K562 (cell line): ENCODE measurements around the gene IPO7. TPM values are rescaled to one million over a fixed set of nuclear protein-coding genes. Genes with fewer than 3 reads are reported as not detected.

Source experiments
- BCL6 ChIP-seq: fragments of 250-450 bp; sonication (Bioruptor Pico); IDR thresholded peaks from 2 replicates; pipeline ENCODE4 v1.4.0; 2020
- KLF6 ChIP-seq: fragments of 250-450 bp; sonication (Bioruptor Pico); IDR thresholded peaks from 2 replicates; pipeline ENCODE4 v1.4.0; 2020; ENCODE audit warnings: mild to moderate bottlenecking, moderate library complexity, borderline replicate concordance
- L3MBTL2 ChIP-seq: fragments of 450-650 bp; IDR thresholded peaks from 2 replicates; pipeline ENCODE4 v1.6.1; 2016; ENCODE audit warnings: mild to moderate bottlenecking, moderate library complexity
- LEF1 ChIP-seq: fragments of 450-650 bp; IDR thresholded peaks from 2 replicates; pipeline ENCODE4 v1.6.1; 2016; ENCODE audit warnings: mild to moderate bottlenecking
- NBN ChIP-seq: fragments of 450-650 bp; IDR thresholded peaks from 2 replicates; pipeline ENCODE4 v1.6.1; 2016; ENCODE audit warnings: low read depth, mild to moderate bottlenecking
- PML ChIP-seq: IDR thresholded peaks from 2 replicates; pipeline ENCODE4 v1.6.1; 2012; ENCODE audit warnings: low read length, inconsistent platforms
- SMC3 ChIP-seq: conservative IDR thresholded peaks from 2 replicates; pipeline ENCODE4 v1.6.1; 2011; ENCODE audit warnings: low read depth, low read length, improper control_type of control experiment; ENCODE audit not compliant: insufficient read depth
- STAG1 ChIP-seq: sonication (generic); formaldehyde crosslinking; IDR thresholded peaks from 2 replicates; pipeline ENCODE4 v1.5.0; 2020; ENCODE audit warnings: missing genetic modification reagents, borderline replicate concordance
- TARDBP ChIP-seq: fragments of 450-650 bp; IDR thresholded peaks from 2 replicates; pipeline ENCODE4 v1.6.1; 2016
- ZBTB1 ChIP-seq: sonication (generic); formaldehyde crosslinking; IDR thresholded peaks from 2 replicates; pipeline ENCODE4 v1.8.1; 2023; ENCODE audit warnings: missing genetic modification reagents, low read depth, mild to moderate bottlenecking, borderline replicate concordance
- polyA plus RNA-seq, 8 experiments: library from polyadenylated mRNA; depleted of rRNA in 4 of 8; stranded (reverse) in 5 of 8; unstranded in 3 of 8; fragments of >200 nt; fragmentation: Nextera tagmentation in 2 of 8; fragmentation: Illumina TruSeq in 1 of 8; extraction: Ambion mirVana in 2 of 8; extraction: Trizol in 1 of 8; gene quantifications; 2 replicates each; pipeline versions ENCODE4 v1.2.1 to v1.2.3, GENCODE V29; 2011 to 2014; ENCODE audit warnings: inconsistent platforms in 1 of 8, missing spikeins in 1 of 8
- total RNA-seq, 7 experiments: library from RNA; depleted of rRNA in 6 of 7; stranded (reverse); fragments of >200 nt in 6 of 7; fragmentation: Illumina TruSeq in 2 of 7; extraction: Trizol in 2 of 7; gene quantifications; 2 replicates each; pipeline versions ENCODE4 v1.2.1 to v1.2.3, GENCODE V29; 2011 to 2021; ENCODE audit warnings: low replicate concordance in 1 of 7
- TF ChIP-seq, protein P1 (sequence below), 2 experiments: fragments of 450-650 bp in 1 of 2; IDR thresholded peaks; 2 replicates each; pipeline ENCODE4 v1.6.1; 2011 to 2017; ENCODE audit warnings: low read depth in 2 of 2, antibody characterized with exemption in 1 of 2, borderline replicate concordance in 1 of 2, low read length in 1 of 2, mild to moderate bottlenecking in 1 of 2, mixed read lengths in 1 of 2; ENCODE audit not compliant: control insufficient read depth in 1 of 2
- TF ChIP-seq, protein P2 (sequence below): sonication (generic); formaldehyde crosslinking; IDR thresholded peaks from 2 replicates; pipeline ENCODE4 v1.8.0; 2022; ENCODE audit warnings: mild to moderate bottlenecking, low read depth, missing genetic modification reagents
- TF ChIP-seq, protein P3 (sequence below): sonication (generic); formaldehyde crosslinking; IDR thresholded peaks from 2 replicates; pipeline ENCODE4 v1.5.0; 2020; ENCODE audit warnings: missing genetic modification reagents
- TF ChIP-seq, protein P4 (sequence below): conservative IDR thresholded peaks from 2 replicates; pipeline ENCODE4 v1.6.1; 2011; ENCODE audit warnings: low read depth, mild to moderate bottlenecking, low read length; ENCODE audit not compliant: control insufficient read depth
- TF ChIP-seq, protein P5 (sequence below): fragments of 450-650 bp; IDR thresholded peaks from 2 replicates; pipeline ENCODE4 v1.6.1; 2014; ENCODE audit warnings: low read depth, mild to moderate bottlenecking, moderate library complexity, borderline replicate concordance
- TF ChIP-seq, protein P6 (sequence below): fragments of 250-450 bp; sonication (Bioruptor Pico); IDR thresholded peaks from 2 replicates; pipeline ENCODE4 v1.9.0; 2021; ENCODE audit warnings: mild to moderate bottlenecking

IPO7 gene
- total and polyA plus RNA-seq, 9 of the 15 experiments (the other 6 are each of a cell fraction or from before 2014, with no cell fraction given) = 23.6 to 138 (median 110) TPM

DNA sequence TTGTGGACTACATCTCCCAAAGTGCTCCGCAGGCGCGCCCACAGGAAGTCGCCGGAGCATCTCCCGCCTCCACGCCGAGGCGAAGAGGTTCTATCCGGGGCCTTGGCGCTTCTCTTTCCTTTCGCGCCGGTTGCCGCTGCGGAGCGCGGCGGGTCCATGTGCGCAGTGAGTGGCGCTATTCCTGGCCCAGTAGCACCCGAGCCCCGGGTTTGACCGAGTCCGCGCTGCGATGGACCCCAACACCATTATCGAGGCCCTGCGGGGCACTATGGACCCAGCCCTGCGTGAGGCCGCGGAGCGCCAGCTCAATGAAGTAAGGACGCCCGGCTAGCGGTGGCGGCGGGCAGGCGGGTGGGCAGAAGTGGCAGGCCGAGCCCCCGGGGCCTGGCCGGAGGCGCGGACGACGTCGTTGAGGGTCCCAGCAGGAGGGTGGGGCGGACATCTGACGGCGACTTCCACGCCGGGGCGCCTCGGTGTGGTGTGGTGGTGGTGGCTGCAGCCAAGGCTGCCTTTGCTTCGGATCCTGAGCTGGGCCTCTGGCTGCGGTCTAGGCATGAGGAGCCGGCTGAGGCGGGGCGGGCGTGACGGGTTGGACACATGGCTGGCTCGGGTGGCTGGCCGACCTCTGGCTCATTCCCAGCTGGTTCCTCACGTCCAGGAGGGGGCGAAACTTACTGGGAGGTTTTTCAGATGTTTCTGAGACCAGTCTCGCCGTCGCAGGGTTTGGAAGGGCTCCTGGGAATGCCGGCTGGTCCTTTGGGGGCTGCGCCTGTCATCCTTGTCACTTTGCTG is at the start of gene IPO7 (continued):
- TF ChIP-seq, protein P1, sequence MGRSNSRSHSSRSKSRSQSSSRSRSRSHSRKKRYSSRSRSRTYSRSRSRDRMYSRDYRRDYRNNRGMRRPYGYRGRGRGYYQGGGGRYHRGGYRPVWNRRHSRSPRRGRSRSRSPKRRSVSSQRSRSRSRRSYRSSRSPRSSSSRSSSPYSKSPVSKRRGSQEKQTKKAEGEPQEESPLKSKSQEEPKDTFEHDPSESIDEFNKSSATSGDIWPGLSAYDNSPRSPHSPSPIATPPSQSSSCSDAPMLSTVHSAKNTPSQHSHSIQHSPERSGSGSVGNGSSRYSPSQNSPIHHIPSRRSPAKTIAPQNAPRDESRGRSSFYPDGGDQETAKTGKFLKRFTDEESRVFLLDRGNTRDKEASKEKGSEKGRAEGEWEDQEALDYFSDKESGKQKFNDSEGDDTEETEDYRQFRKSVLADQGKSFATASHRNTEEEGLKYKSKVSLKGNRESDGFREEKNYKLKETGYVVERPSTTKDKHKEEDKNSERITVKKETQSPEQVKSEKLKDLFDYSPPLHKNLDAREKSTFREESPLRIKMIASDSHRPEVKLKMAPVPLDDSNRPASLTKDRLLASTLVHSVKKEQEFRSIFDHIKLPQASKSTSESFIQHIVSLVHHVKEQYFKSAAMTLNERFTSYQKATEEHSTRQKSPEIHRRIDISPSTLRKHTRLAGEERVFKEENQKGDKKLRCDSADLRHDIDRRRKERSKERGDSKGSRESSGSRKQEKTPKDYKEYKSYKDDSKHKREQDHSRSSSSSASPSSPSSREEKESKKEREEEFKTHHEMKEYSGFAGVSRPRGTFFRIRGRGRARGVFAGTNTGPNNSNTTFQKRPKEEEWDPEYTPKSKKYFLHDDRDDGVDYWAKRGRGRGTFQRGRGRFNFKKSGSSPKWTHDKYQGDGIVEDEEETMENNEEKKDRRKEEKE (IDR thresholded peaks at IDR 0.05; ENCODE audit: borderline replicate concordance in 1 of 2, control insufficient read depth in 1 of 2, low read depth in 2 of 2, low read length in 1 of 2) = peak in 1 of 2 experiments; percentile 88; a peak in 1 of 4 replicates
- TF ChIP-seq, protein P2, sequence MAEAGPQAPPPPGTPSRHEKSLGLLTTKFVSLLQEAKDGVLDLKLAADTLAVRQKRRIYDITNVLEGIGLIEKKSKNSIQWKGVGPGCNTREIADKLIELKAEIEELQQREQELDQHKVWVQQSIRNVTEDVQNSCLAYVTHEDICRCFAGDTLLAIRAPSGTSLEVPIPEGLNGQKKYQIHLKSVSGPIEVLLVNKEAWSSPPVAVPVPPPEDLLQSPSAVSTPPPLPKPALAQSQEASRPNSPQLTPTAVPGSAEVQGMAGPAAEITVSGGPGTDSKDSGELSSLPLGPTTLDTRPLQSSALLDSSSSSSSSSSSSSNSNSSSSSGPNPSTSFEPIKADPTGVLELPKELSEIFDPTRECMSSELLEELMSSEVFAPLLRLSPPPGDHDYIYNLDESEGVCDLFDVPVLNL (CRISPR knock-in tag) = 0 out of 2 replicates have a peak, but pooled peaks have one; percentile 29
- TF ChIP-seq, protein P3, sequence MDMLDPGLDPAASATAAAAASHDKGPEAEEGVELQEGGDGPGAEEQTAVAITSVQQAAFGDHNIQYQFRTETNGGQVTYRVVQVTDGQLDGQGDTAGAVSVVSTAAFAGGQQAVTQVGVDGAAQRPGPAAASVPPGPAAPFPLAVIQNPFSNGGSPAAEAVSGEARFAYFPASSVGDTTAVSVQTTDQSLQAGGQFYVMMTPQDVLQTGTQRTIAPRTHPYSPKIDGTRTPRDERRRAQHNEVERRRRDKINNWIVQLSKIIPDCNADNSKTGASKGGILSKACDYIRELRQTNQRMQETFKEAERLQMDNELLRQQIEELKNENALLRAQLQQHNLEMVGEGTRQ (CRISPR knock-in tag) = no peak
- no peak; the same call in 1 of the 2 replicates for TF ChIP-seq ZBTB1 (CRISPR knock-in tag)
- TF ChIP-seq BCL6 (CRISPR knock-in tag) = no peak
- TF ChIP-seq LEF1 = no peak
- TF ChIP-seq, protein P4, sequence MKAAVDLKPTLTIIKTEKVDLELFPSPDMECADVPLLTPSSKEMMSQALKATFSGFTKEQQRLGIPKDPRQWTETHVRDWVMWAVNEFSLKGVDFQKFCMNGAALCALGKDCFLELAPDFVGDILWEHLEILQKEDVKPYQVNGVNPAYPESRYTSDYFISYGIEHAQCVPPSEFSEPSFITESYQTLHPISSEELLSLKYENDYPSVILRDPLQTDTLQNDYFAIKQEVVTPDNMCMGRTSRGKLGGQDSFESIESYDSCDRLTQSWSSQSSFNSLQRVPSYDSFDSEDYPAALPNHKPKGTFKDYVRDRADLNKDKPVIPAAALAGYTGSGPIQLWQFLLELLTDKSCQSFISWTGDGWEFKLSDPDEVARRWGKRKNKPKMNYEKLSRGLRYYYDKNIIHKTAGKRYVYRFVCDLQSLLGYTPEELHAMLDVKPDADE = peak; percentile 95
- no peak for TF ChIP-seq STAG1
- no peak for TF ChIP-seq TARDBP
- peak; percentile 94 for TF ChIP-seq L3MBTL2
- no peak for TF ChIP-seq KLF6 (CRISPR knock-in tag)
- TF ChIP-seq, protein P5, sequence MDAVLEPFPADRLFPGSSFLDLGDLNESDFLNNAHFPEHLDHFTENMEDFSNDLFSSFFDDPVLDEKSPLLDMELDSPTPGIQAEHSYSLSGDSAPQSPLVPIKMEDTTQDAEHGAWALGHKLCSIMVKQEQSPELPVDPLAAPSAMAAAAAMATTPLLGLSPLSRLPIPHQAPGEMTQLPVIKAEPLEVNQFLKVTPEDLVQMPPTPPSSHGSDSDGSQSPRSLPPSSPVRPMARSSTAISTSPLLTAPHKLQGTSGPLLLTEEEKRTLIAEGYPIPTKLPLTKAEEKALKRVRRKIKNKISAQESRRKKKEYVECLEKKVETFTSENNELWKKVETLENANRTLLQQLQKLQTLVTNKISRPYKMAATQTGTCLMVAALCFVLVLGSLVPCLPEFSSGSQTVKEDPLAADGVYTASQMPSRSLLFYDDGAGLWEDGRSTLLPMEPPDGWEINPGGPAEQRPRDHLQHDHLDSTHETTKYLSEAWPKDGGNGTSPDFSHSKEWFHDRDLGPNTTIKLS = no peak; the same call in none of the 2 replicates
- TF ChIP-seq NBN = 0 out of 2 replicates have a peak, but pooled peaks have one; percentile 9
- no peak; the same call in 1 of the 2 replicates for TF ChIP-seq SMC3
- TF ChIP-seq, protein P6, sequence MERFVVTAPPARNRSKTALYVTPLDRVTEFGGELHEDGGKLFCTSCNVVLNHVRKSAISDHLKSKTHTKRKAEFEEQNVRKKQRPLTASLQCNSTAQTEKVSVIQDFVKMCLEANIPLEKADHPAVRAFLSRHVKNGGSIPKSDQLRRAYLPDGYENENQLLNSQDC = no peak
- TF ChIP-seq PML = peak; percentile 80
